GM12873 (cell line): ENCODE results near the gene THSD4.

ENCODE experiments used
- TF ChIP-seq, protein P1 (sequence below): IDR thresholded peaks from 2 replicates; pipeline ENCODE4 v1.5.1; 2012; ENCODE audit warnings: low read depth, mild to moderate bottlenecking, moderate library complexity, low read length, control low read depth; ENCODE audit not compliant: insufficient read depth; ENCODE audit errors: missing control alignments

The THSD4 gene

DNA sequence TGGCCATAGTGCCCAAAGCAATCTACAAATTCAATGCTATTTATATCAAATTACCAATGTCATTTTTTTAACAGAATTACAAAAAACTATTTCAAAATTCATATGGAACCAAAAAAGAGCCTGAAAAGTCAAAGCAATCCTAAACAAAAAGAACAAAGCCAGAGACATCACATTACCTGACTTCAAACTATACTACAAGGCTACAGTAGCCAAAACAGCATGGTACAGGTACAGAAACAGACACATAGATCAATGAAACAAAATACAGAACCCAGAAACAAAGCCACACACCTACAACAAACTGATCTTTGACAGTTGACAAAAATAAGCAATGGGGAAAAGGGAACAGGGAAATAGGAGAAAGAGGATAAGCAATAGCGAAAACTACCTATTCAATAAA lies 26.6 kb upstream of the THSD4 start:
- TF ChIP-seq, protein P1, sequence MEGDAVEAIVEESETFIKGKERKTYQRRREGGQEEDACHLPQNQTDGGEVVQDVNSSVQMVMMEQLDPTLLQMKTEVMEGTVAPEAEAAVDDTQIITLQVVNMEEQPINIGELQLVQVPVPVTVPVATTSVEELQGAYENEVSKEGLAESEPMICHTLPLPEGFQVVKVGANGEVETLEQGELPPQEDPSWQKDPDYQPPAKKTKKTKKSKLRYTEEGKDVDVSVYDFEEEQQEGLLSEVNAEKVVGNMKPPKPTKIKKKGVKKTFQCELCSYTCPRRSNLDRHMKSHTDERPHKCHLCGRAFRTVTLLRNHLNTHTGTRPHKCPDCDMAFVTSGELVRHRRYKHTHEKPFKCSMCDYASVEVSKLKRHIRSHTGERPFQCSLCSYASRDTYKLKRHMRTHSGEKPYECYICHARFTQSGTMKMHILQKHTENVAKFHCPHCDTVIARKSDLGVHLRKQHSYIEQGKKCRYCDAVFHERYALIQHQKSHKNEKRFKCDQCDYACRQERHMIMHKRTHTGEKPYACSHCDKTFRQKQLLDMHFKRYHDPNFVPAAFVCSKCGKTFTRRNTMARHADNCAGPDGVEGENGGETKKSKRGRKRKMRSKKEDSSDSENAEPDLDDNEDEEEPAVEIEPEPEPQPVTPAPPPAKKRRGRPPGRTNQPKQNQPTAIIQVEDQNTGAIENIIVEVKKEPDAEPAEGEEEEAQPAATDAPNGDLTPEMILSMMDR = no peak

DNA sequence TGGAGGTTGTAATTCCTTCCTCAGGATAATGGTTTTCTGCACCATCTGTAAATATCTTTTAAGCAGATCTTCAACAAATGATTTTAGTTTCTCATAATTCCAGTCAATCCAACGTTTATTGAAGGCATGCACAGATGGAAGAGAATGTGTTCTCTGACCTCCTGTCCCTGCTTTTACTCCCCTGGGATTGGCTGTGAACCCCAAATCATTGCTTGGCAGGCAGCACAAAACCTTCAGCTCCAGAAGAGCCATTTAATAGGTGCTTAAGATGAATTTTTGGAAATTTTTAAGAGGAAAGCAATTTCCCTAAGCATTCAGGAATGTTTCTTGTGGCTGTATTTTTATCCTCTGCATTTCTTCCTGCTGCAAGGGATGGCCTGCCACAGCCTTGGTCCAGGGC lies 25.5 kb upstream of the THSD4 start:
- TF ChIP-seq, protein P1 = no peak

DNA sequence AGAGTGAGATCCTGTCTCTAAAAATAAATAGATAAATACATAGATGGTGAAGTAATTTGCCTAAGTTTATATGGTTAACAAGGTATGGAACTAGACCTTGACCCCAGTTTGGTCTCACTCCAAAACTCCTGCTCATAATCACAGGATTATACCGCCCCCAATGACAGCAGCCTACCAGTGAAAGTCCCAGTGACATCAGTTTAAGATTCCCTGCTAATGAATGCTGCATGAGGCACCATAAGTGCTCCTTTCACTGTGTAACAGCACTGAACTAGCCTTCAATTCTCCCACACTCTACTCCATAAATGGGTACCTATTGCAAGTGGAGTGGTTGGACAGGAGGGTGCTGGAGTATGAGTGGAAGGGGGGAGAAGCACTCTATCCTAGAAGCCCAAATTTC lies 23.7 kb upstream of the THSD4 start:
- TF ChIP-seq, protein P1 = no peak

DNA sequence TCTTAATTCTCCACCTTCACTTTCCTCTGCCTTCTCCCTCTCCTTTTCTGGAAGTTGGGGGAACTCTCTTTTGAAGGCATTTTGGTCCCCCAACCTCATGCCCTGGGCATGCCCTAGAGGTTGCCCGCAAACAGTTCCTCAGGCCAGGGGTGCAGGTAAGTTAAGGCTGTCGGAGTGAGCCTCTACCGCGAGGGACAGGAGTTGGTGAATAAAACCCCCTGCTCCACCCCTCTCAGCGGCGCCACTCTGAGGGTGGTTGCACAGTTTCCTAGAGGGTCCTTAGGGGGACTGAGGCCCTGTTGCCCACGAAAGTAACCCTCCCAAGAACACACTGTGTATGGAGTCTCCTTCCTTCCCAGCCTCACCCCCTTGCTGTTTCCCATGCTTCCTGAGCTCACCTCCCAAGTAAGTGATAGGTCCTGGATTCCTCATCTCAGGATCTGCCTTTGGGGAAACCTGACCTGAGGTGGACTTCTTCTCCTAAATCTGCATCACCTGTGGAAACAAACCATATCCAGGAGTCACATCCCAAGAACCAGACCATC lies 23.1 kb upstream of the THSD4 start:
- TF ChIP-seq, protein P1 = no peak

DNA sequence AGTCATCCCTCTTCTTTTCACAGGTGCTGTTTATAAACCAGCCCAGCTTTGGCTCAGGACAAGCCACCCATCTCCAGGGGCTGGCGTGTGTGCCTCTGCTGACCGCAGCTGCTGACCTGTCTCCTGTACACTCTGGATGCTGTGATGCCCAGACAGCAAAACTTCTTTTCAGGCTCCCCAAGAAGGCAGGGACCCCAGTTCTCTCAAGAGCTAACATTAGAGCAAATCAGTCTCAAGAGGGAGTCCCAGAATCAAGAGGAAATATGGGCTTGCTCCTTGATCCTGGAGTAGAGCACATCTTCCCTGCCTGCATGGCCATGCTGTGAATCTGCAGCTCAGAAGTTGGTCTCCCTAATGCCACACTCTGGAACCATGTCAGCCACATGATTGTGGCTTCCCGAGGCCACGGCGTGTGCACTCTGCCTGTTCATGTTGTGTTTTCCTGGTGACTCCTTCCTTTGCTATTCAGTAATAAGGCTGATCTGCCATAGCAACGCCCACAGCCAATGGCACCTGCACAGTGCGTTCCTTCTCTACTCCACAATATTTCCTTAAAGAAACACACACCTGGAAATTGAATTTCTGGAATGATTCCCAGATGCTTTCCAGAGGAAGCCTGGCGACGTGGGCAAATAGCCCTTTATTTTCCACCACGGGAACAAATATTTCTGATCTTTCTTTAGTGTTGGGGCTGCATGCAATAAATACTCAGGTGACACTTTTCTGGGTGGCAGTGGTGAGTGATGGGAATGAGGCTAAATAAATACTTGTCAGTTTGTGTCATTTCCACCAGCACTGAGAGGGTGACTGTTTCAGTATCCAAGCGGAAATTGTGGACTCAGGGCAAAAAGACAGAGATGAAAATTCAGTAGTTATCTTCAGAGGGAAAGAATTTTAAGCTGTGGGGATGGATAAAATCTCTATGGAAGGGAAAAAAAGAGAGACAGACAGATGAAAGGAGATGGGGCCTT lies 21.9 kb upstream of the THSD4 start:
- TF ChIP-seq, protein P1 = no peak

DNA sequence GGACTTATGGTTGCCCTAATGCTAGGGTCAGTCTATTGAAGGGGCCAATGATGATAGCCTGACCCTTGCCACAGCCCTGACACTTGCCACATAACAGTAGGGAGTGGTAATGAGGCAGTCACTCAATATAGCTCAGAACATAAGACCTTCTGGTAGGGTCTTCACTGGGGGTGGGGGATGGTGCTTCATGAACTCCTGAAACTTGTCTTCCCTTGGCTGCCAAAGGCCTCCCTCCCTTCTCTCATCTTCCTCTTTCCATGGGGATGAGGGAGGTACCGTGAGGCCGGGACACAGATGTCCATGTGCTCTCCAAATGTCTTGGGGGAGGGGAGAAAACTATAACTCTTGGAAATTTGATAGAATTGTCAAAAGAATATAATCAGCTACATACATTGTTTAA lies 21.1 kb upstream of the THSD4 start:
- TF ChIP-seq, protein P1 = no peak

DNA sequence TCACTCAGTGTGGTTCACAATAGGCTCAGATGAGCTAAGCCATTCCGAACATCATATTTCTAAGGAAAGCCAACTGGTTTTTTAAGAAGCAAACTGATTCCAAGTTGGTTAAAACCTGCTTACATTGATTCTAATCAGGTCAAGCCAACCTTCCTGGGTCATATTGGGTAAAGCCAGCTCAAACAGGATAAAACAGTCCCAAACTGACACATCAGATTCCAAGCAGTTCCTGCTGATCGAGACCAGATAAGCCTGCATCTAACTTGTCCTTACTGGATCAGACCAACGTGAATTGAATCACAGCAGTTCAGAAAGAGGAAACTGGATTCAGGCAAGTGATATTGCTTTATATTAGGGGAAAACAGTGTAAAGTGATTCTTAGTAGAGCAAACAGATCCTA lies 18.6 kb upstream of the THSD4 start:
- TF ChIP-seq, protein P1 = no peak
